GM12878 (cell line): ENCODE data around the gene UNC93A.

ENCODE experiments used
- CEBPB ChIP-seq, 2 experiments: fragments of 150-350 bp in 1 of 2; IDR thresholded peaks; 2 replicates each; pipeline ENCODE4 v1.6.1; 2012 to 2014; ENCODE audit warnings: low read depth in 2 of 2, low read length in 2 of 2, borderline replicate concordance in 1 of 2, inconsistent platforms in 1 of 2
- EGR1 ChIP-seq, 2 experiments: IDR thresholded peaks; 1 replicate in 1 of 2; 2 replicates in 1 of 2; pipeline ENCODE4 v1.6.1; 2011 to 2012; ENCODE audit warnings: low read depth in 2 of 2, low read length in 2 of 2, borderline replicate concordance in 1 of 2, mild to moderate bottlenecking in 1 of 2, moderate library complexity in 1 of 2
- EZH2 ChIP-seq: IDR thresholded peaks from 2 replicates; pipeline ENCODE4 v1.6.1; 2012; ENCODE audit warnings: low read depth, mild to moderate bottlenecking, control low read depth, inconsistent platforms, low read length, borderline replicate concordance; ENCODE audit not compliant: control insufficient read depth
- FOXK2 ChIP-seq: fragments of 450-650 bp; IDR thresholded peaks from 2 replicates; pipeline ENCODE4 v1.6.1; 2017; ENCODE audit warnings: mild to moderate bottlenecking, moderate library complexity
- HDAC6 ChIP-seq: fragments of 200-600 bp; sonication (generic); IDR thresholded peaks from one replicate; pipeline ENCODE4 v1.8.0; 2017; ENCODE audit warnings: antibody characterized with exemption; ENCODE audit not compliant: unreplicated experiment
- KLF5 ChIP-seq: fragments of 450-650 bp; IDR thresholded peaks from 2 replicates; pipeline ENCODE4 v1.6.1; 2014; ENCODE audit warnings: mild to moderate bottlenecking; ENCODE audit not compliant: partially characterized antibody
- NFYB ChIP-seq: IDR thresholded peaks from 2 replicates; pipeline ENCODE4 v1.6.1; 2011; ENCODE audit warnings: low read depth, mild to moderate bottlenecking, low read length, improper control_type of control experiment, moderate library complexity; ENCODE audit not compliant: insufficient read depth
- SP1 ChIP-seq: IDR thresholded peaks from one replicate; pipeline ENCODE4 v1.6.1; 2011; ENCODE audit warnings: low read depth, low read length
- TAF1 ChIP-seq: IDR thresholded peaks from 2 replicates; pipeline ENCODE4 v1.6.1; 2011; ENCODE audit warnings: mild to moderate bottlenecking, low read depth, low read length, borderline replicate concordance
- TF ChIP-seq, protein P1 (sequence below), 3 experiments: IDR thresholded peaks in 2 of 3; conservative IDR thresholded peaks in 1 of 3; 2 replicates each; pipeline ENCODE4 v1.5.1; 2011; ENCODE audit warnings: low read depth in 3 of 3, low read length in 3 of 3, mild to moderate bottlenecking in 3 of 3, control low read depth in 2 of 3, moderate library complexity in 2 of 3, inconsistent platforms in 1 of 3, mixed read lengths in 1 of 3; ENCODE audit not compliant: control insufficient read depth in 2 of 3, insufficient read depth in 1 of 3; ENCODE audit errors: extremely low read depth in 1 of 3
- TF ChIP-seq, protein P2 (sequence below): IDR thresholded peaks from 2 replicates; pipeline ENCODE4 v1.6.1; 2012; ENCODE audit warnings: low read depth, low read length, improper control_type of control experiment
- TF ChIP-seq, protein P3 (sequence below): fragments of 450-650 bp; IDR thresholded peaks from 2 replicates; pipeline ENCODE4 v1.6.1; 2016; ENCODE audit warnings: mild to moderate bottlenecking

DNA sequence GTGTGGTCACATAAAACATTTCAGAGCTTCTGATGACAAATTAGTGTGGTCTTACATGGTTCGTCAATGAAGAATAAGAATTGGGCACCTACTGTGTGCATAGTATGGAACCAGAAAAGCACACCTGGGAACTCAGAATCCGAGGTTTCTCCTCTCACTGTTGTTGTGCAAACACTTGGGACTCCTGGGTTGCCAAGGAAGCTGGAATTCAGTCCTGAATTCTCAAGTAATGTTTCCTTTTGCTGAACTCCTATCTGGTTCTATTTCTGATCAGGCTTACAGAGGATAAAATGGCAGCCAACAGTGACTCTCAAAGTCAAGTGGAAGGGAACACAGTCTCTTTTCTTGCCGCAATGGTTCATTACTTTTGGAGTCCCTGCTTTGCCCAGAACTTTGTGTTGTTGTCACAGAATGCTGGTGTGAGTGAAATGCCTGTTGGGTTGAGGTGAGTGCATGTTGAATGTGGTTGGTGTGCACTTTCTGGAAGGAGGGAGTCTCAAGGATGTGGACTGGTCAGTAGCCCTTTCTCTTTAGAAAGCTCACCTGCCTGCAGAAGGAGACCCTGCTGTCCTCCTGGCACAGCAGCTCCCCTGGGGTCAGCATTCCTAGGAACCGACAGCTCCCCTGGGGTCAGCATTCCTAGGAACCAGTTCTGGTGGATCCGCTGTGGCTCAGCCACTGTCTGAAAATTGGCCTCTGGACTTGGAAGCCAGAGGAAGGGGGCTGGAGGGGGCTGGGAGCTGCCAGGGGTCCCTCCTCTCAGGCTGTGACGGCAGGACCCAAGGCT lies 1.4 kb downstream of the UNC93A start:
- TF ChIP-seq KLF5 (no peak), EZH2 (no peak), EGR1 (IDR thresholded peaks at IDR 0.05; ENCODE audit: borderline replicate concordance in 1 of 2, low read depth in 2 of 2, low read length in 2 of 2) (no peak), HDAC6 (no peak), SP1 (no peak), TAF1 (no peak), NFYB (no peak), FOXK2 (no peak), CEBPB (IDR thresholded peaks at IDR 0.05; ENCODE audit: borderline replicate concordance in 1 of 2, low read depth in 2 of 2, low read length in 2 of 2) (no peak)
- TF ChIP-seq, protein P1, sequence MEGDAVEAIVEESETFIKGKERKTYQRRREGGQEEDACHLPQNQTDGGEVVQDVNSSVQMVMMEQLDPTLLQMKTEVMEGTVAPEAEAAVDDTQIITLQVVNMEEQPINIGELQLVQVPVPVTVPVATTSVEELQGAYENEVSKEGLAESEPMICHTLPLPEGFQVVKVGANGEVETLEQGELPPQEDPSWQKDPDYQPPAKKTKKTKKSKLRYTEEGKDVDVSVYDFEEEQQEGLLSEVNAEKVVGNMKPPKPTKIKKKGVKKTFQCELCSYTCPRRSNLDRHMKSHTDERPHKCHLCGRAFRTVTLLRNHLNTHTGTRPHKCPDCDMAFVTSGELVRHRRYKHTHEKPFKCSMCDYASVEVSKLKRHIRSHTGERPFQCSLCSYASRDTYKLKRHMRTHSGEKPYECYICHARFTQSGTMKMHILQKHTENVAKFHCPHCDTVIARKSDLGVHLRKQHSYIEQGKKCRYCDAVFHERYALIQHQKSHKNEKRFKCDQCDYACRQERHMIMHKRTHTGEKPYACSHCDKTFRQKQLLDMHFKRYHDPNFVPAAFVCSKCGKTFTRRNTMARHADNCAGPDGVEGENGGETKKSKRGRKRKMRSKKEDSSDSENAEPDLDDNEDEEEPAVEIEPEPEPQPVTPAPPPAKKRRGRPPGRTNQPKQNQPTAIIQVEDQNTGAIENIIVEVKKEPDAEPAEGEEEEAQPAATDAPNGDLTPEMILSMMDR (IDR thresholded peaks at IDR 0.05 in 2 of 3, conservative IDR thresholded peaks at IDR 0.05 in 1 of 3; ENCODE audit: control insufficient read depth in 2 of 3, extremely low read depth in 1 of 3, insufficient read depth in 1 of 3, low read depth in 3 of 3, low read length in 3 of 3), result no peak
- TF ChIP-seq, protein P2, sequence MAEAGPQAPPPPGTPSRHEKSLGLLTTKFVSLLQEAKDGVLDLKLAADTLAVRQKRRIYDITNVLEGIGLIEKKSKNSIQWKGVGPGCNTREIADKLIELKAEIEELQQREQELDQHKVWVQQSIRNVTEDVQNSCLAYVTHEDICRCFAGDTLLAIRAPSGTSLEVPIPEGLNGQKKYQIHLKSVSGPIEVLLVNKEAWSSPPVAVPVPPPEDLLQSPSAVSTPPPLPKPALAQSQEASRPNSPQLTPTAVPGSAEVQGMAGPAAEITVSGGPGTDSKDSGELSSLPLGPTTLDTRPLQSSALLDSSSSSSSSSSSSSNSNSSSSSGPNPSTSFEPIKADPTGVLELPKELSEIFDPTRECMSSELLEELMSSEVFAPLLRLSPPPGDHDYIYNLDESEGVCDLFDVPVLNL, result no peak
- TF ChIP-seq, protein P3, sequence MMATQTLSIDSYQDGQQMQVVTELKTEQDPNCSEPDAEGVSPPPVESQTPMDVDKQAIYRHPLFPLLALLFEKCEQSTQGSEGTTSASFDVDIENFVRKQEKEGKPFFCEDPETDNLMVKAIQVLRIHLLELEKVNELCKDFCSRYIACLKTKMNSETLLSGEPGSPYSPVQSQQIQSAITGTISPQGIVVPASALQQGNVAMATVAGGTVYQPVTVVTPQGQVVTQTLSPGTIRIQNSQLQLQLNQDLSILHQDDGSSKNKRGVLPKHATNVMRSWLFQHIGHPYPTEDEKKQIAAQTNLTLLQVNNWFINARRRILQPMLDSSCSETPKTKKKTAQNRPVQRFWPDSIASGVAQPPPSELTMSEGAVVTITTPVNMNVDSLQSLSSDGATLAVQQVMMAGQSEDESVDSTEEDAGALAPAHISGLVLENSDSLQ, result no peak
